SK-N-MC (cell line): ENCODE results near the gene CD81.

Experiments
- EZH2 ChIP-seq: fragments of 200-600 bp; sonication (generic); IDR thresholded peaks from one replicate; pipeline ENCODE4 v1.6.1; 2017; ENCODE audit warnings: antibody characterized with exemption
- FOXP2 ChIP-seq: optimal IDR thresholded peaks from 2 replicates; pipeline ENCODE3; 2011; ENCODE audit warnings: mild to moderate bottlenecking, moderate library complexity; ENCODE audit not compliant: insufficient read depth; ENCODE audit errors: extremely low read length, control extremely low read depth
- POLR2AphosphoS5 ChIP-seq: IDR thresholded peaks from 2 replicates; pipeline ENCODE4 v1.6.1; 2012; ENCODE audit warnings: mild to moderate bottlenecking, low read depth, low read length, borderline replicate concordance

DNA sequence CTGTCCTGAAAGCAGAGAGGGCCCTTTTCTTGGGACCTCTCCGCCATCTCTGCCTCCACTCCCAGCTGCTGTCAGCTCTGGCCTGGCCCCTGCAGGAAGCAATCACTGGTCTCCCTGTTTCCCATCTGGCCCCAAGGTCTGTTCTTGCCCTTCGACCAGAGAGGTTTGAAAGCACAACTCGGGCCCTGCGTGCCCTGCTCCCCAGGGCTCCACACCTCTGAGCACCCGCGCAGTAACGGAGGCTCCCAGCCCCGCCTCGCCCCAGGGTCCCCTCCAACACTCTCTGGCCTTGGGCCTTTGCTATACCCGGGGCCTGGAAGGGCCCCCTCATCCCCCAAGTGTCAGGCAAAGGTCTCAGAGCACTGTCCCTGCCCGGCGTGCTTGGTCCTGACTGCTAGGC, 7.8 kb upstream of the CD81 start:
- no peak for TF ChIP-seq POLR2AphosphoS5
- no peak for TF ChIP-seq EZH2
- no peak for TF ChIP-seq FOXP2
